Ishikawa (cell line): Measurements from ENCODE around the gene KIZ.

Experiments
- CEBPB ChIP-seq: IDR thresholded peaks from 2 replicates; pipeline ENCODE4 v1.6.1; 2012
- CREB1 ChIP-seq: IDR thresholded peaks from 2 replicates; pipeline ENCODE4 v1.6.1; 2012; ENCODE audit warnings: low read depth
- EGR1 ChIP-seq: IDR thresholded peaks from 2 replicates; pipeline ENCODE4 v1.6.1; 2012
- EP300 ChIP-seq: IDR thresholded peaks from 2 replicates; pipeline ENCODE4 v1.6.1; 2012; ENCODE audit warnings: borderline replicate concordance
- FOXM1 ChIP-seq: IDR thresholded peaks from 2 replicates; pipeline ENCODE4 v1.6.1; 2012; ENCODE audit warnings: low read depth, borderline replicate concordance
- MAX ChIP-seq: IDR thresholded peaks from 2 replicates; pipeline ENCODE4 v1.6.1; 2012
- NFIC ChIP-seq: IDR thresholded peaks from 2 replicates; pipeline ENCODE4 v1.6.1; 2012
- RAD21 ChIP-seq: IDR thresholded peaks from 2 replicates; pipeline ENCODE4 v1.6.1; 2012; ENCODE audit warnings: low read depth
- REST ChIP-seq: IDR thresholded peaks from 2 replicates; pipeline ENCODE4 v1.6.1; 2012; ENCODE audit warnings: low read depth, mild to moderate bottlenecking
- TAF1 ChIP-seq: IDR thresholded peaks from 2 replicates; pipeline ENCODE4 v1.6.1; 2012; ENCODE audit warnings: low read depth, mild to moderate bottlenecking
- TCF12 ChIP-seq: IDR thresholded peaks from 2 replicates; pipeline ENCODE4 v1.6.1; 2012; ENCODE audit warnings: low read depth
- TEAD4 ChIP-seq: IDR thresholded peaks from 2 replicates; pipeline ENCODE4 v1.6.1; 2012
- USF1 ChIP-seq: IDR thresholded peaks from 2 replicates; pipeline ENCODE4 v1.6.1; 2012
- YY1 ChIP-seq: IDR thresholded peaks from 2 replicates; pipeline ENCODE4 v1.6.1; 2012; ENCODE audit warnings: low read depth
- ZBTB7A ChIP-seq: IDR thresholded peaks from 2 replicates; pipeline ENCODE4 v1.6.1; 2012; ENCODE audit warnings: low read depth

The KIZ gene

GRCh38 chr20:21087862-21088540, 37.9 kb upstream of the KIZ start:
- no peak for TF ChIP-seq EP300
- TF ChIP-seq CEBPB = no peak
- TF ChIP-seq RAD21 = no peak
- no peak for TF ChIP-seq TEAD4
- no peak for TF ChIP-seq MAX
- no peak for TF ChIP-seq FOXM1
- no peak for TF ChIP-seq NFIC
- TF ChIP-seq TCF12 = no peak
- TF ChIP-seq EGR1 = no peak
- TF ChIP-seq CREB1 = no peak
- no peak for TF ChIP-seq REST
- TF ChIP-seq USF1 = no peak
- no peak for TF ChIP-seq TAF1
- no peak for TF ChIP-seq YY1
- TF ChIP-seq ZBTB7A = no peak

GRCh38 chr20:21089391-21089790, 36.5 kb upstream of the KIZ start:
- TF ChIP-seq NFIC (no peak), FOXM1 (no peak), TCF12 (no peak), EP300 (no peak), RAD21 (no peak), EGR1 (no peak), CEBPB (no peak), TEAD4 (no peak), USF1 (no peak), YY1 (no peak), ZBTB7A (no peak), CREB1 (no peak), MAX (no peak), TAF1 (no peak), REST (no peak)

GRCh38 chr20:21090111-21090618, 35.7 kb upstream of the KIZ start:
- TF ChIP-seq TAF1 = no peak
- TF ChIP-seq USF1 = no peak
- TF ChIP-seq CREB1 = no peak
- TF ChIP-seq RAD21 = no peak
- TF ChIP-seq NFIC = no peak
- no peak for TF ChIP-seq CEBPB
- no peak for TF ChIP-seq EP300
- TF ChIP-seq EGR1 = no peak
- TF ChIP-seq YY1 = no peak
- TF ChIP-seq ZBTB7A = no peak
- no peak for TF ChIP-seq TEAD4

GRCh38 chr20:21090721-21091120, 35.2 kb upstream of the KIZ start:
- TF ChIP-seq CEBPB (no peak), ZBTB7A (no peak)

- TF ChIP-seq CREB1 (no peak), RAD21 (no peak), ZBTB7A (no peak)
These were observed 33.1 kb upstream of the KIZ start for GRCh38 chr20:21092806-21093205.
